Hippocampal formation (tissue), 2 donors: ENCODE measurements around the gene ELK4.

Source experiments
- DNase-seq, 2 donors: peaks; one replicate each; lab custom pipeline; 2025; lab: John Stamatoyannopoulos, UW

The ELK4 gene

DNA sequence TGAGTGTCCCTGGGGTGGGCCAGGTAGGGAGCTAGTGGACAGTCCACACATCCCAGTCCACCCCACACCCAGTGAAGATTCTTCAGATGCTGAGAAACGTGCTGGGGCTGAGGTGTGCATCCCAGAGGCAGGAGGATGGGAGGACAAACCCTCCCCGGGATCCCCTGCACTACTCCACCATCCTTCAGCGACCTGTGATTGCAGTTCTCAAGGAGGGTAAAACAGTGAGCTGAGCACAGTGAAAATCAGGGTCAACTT lies 51.0 kb downstream of the ELK4 start:
- DNase-seq: no peak

DNA sequence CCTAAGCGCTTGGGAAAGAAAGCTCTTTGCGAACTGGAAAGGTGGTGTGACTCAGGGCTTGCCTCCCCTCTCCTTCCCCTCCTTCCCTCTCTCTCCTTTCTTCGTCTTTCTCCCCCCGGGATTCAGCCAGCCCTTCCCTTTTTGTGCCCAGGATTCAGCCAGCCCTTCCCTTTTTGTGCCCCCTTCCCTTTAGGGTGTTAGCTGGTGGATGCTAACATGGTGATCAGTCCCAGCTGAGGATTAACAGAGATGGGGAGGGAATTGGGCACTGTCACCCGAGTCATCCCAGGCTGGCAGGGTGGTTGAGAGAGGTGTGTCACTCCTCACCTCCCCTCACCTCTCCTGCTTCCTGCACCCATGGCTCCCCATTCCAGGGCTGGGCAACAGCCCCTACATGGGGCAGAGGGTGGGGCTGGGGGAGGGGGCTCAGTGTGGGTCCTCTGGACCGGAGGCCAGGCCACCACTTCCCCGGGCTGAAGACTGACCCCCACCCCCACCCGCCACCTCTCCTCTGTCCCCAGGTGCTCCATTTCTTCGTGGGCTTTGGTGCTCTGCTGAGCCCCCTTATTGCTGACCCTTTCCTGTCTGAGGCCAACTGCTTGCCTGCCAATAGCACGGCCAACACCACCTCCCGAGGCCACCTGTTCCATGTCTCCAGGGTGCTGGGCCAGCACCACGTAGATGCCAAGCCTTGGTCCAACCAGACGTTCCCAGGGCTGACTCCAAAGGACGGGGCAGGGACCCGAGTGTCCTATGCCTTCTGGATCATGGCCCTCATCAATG lies 51.5 kb downstream of the ELK4 start:
- no peak for DNase-seq

DNA sequence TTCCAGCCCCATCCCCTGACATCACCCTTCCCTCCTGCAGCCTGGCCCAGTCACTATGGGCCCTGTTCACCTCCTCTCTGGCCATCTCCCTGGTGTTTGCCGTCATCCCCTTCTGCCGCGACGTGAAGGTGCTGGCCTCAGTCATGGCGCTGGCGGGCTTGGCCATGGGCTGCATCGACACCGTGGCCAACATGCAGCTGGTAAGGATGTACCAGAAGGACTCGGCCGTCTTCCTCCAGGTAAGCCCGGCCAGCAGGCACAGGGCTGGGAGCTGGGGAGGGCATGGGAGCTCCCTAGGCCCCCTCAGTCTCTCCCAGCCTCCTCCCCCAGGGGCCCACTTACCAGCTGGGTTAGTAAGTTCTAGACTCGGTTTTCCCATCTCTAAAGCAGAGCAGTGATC lies 52.1 kb downstream of the ELK4 start:
- no peak for DNase-seq

DNA sequence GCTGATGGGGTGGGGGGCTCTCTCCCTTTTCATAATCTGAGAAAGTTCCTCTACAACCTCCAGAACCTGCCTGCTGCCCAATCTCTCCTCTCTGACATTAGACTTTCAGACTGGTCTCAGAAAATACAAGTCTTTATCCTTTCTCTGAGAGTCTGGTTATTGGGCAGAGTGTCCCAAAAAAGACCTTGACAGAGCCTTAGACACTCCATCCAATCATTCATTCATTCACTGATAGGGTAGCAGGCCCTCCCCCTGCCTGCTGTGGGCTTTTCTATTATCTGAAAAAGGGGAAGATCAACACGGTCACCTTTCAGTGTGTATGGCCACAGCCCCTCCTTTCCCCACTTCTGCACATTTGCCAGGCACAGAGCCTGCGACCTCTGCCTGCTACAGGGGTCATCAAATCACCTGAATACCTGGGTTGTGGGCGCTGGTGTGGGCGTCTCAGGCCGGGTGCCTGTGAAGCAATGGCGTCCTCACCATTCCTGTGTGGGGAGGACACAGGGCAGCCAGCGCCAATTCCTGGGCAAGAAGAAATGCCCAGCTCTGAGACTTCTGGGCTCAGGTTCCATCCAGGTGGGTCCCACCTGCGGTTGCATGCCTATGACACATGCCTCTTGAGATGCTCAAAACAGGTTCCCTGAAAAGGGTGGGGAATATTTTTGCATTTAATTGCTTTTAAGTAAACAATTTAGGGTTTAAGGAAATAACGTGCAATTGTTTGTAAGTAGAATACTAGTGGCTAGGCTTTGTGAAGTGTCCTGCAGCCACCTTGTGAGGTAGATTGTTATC lies 52.8 kb downstream of the ELK4 start:
- DNase-seq: no peak

DNA sequence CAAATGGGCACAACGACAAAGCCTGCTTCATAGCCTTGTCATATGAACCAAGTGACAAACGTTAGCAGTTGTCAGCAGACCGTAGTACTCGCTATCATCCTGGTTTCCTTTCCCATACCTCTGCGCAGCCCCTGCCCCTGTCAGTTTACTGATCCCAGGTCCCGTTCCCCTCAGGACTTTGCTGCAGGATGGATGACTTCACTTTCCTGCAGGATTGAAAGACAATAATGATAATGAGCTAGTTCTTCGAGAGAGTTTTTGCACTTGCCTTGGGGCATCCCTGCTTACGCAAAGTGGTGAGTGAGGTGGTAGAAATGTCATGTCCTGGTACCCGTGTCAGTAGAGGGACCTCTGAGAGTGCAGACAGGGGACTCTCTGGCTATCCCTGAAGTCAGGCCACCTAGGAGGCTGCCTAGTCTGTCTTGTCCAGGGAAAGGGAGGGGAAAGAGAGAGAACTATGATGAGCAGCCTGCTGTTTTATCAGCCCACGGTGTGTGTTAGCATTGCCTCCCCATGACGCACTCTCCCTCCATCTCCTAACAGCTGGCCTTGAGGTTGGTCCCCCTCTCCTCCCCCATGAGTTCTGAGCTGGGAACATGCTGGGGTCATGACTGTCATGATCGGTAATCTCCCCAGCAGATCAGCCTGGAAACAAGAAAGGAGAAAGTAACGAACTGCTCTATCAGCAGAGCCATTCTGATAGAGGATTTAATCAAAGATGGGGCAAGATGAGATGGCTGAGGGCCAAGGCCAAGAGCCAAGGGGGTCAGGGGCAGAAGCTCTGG lies 53.7 kb downstream of the ELK4 start:
- no peak for DNase-seq

DNA sequence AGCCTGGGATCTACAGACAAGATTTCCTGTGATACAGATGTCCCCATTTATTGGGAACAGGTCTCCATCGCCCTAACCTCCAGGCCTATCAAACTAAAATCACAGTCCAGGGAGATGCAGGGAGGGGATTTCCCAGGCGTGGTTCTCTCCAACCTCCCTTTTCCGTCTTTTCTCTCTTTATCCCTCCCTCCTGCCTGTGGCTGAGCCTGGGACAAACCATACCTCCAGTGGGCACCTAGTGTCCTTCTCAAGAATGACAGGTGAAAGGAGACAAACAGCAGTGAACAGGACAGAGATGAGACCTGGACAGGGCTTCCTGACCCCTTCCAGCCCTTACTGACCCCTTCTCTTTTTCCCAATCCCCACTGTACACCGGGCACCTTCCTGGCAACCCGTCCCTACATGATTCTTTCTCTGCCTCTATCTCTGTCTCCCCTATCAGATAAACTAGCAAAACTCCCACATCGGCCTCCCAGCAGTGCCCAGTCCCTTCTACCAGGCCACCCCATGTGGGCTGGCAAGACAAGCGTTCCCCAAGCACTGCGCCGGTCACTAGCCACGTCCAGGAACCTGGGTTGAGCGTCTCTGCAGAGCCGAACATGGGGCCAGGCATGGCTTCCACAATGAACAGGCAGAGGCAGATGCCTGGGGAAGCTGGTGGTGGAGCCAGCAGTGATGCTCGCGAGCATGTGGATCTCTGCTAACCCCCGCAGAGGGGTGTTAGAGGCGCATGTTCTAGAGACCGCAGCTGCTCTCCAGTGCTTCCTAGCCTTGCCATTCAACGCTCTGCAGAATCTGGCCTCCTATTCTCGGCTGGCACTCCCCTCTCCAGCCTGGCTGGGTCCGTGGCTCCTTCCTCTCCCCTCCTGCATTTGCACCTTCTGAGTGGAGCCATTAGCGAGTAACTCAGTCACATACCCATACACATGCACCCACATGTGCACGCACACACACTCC lies 54.7 kb downstream of the ELK4 start:
- no peak for DNase-seq

DNA sequence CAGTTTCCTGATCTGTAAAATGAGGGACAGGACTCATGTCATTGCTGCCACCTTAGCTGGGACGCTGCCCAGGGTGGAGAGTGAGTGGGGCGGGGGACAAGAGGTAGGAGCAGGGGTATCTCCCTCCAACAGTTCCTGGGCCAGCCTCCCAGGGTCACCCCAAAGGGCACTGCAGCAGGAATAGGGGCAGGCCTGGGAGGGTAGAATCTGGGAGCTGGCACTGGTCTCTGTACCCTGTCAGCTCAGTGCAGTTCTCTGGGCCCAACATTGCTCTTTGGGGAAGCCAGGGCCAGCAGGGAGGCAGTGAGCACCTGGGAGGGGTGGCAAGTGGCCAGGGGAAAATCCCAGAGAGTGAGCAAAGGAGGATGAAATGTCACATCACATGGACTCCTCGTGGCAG lies 55.8 kb downstream of the ELK4 start:
- DNase-seq: no peak

DNA sequence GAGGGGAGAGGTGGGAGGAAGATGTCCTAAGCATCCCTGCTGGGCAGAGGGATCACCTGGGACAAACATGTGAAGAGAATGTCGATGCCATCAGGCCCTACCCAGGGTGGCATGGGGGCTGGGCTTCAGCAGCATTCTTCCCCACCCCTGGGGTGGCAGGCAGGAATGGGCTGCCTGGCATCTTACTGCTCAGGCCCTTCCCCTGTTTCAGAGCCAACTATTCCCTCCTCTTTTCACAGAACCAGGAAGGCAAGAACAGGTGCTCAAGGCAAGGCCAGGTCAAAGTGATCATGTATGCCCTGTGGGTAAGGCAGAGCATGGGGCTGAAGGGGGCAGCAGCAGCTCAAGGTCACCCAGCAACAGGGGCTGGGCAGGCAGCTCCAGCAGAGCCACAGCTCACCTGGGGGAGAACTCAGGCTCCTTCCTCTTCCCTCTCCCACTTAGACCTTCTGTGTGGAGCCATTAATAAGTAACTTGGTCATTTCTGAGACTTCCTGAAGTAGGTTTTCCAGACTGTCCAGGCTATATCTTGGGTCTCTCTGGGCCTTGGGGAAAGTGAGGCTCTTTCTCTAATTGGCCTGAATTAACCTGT lies 56.4 kb downstream of the ELK4 start:
- DNase-seq: no peak

DNA sequence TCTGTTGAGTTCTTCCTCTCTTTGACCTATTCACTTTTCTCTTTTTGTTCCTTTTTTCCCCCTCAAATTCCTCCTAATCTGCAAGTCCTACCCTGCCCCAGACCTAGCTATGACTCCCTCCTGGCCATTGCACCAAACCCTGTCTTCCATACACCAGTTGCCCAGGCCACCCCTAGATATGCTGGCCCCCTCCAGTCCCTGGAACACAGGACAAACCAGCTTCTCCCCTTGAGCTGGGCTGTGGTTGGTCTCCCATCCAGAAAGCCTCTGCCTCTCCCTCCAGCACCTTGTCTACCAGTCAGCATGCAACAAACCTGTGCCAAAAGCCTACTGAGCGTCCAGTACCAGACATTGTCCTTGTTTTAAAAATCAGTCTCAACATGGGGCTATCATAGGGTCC lies 59.4 kb downstream of the ELK4 start:
- no peak for DNase-seq

DNA sequence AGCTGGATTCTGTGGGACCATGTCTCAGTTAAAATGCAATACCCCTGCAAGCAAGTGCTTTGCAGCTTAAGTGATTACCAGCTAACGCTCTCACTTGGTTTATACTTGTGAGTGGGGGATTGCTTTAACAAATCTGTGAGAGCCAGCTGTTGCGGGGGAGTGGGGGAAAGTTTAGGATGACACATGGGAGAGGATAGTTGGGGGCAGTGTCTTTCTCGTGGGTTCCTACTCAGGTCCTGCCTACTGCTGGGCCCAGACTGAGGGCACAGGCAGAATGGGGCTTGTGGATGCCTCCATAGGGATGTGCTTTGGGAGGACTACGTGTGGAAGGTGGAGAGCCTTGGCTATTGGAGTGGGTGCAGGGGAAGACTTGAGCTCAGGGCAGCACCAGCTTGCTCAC lies 60.1 kb downstream of the ELK4 start:
- no peak for DNase-seq

DNA sequence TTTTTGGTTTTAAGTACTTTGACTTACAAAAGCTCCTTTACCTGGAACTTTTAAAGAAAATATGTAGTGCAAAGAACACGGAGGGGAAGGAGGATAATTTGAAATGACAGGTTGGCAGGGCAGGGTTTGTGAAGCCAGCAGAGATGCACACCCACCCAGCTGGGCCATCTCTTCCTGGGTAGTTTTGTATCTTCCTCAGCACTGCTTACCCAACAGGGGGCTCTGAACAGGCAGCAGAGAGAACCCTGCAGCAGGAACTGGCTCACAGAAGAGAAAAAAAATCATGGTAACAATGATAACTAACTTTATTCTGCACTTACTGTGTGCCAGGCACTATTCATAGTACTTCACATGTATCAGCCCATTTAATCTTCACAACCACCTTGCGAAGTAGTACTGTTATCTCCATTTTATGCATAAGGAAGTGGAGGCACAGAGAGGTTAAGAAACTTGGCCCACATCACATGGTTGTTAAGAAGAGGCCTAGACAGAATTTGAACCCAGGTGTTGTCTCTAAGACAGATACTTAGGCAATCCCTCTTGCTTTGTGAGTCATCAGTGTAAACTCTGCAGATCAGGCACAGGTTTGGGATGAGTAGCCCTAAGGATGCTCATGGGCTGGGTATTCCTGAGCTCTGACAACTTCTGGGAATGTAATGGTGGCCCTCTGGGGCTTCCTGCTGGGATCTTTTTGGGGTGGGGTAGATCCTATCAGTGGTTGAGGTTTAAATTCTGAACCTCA lies 60.8 kb downstream of the ELK4 start:
- DNase-seq: no peak

DNA sequence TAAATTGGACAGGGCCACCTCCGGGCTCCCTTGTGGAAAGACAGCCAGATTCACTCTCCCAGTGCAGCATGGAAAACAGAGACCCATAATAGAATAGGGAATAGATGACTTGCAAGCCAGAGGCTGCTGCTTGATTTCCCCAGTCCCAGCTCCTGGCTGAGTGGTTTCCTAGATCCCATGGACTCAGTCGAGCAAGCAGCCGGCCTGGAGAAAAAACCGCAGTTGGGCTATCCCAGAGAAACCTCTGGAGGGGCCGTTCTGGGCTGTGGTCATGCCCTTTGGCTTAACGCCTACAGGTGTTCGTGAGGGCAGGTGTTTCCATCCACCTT lies 61.7 kb downstream of the ELK4 start:
- DNase-seq: no peak

DNA sequence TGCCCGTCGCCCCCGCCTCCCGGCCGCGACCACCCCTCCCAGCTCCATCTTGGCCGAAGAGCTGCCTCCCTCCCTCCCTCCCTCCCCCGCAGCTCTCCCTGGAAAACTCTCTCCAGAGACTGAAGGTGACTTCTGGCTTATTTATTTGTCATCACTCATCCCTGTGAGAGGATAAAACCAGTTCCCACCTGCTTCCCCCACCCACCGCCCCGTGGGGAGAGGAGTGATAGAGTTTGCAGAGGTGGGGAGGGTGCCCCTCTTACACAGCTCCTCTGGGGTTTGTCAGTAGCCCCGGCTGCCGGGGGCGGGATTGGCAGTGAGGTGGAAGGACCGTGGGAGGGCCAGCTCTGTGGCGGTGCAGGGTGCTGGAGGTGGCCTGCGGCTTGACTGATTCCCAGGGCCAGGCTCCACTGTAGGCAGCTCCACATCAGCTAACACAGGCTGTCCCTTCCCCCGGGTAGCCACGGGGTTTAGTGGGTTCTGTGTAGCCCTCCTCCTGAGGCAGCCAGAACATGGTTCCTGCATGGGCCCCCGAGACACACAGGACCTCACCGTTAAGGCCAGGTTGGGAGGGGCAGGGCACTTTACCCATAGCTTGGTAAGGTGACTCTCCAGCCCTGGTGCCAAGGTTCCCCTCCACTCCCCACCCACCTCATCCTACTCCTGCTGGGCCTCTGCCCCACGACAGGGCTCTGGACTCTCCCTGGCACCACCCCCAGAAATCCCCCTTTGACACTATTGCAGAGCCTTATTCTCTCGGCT lies 62.2 kb downstream of the ELK4 start:
- DNase-seq: no peak

DNA sequence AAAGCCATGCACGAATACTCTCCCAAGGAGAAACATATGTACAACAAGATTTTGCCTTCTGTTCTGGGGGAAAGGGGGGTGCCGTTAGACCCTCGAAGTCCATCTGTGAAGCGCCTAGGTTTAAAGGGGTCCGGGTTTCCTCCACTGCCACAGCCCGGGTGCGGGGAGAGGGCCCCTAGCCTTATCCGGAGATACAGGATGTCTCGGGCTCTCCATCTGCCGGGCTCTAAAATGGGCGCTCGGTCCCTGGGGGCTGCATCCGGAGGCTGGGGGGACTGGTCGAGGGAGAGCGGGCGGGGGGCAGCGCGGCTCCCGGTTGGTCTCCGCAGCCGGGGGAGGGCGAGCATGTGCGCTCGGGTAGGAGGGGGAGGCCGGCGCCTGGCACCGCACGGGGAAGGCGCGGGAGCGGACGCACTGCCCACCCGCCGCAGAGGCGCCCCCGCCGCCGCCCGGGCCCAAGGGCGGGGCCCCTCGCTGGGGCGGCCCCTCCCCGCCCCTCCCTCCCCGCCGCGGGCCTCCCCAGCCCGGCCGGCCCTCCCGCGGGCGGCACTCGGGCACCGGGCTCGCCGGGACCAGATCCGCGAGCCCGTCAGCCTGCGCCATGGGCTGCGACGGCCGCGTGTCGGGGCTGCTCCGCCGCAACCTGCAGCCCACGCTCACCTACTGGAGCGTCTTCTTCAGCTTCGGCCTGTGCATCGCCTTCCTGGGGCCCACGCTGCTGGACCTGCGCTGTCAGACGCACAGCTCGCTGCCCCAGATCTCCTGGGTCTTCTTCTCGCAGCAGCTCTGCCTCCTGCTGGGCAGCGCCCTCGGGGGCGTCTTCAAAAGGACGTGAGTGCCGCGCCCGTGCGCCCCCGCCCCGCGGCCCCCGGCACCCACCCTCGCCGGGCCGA lies 63.1 kb downstream of the ELK4 start:
- no peak for DNase-seq

DNA sequence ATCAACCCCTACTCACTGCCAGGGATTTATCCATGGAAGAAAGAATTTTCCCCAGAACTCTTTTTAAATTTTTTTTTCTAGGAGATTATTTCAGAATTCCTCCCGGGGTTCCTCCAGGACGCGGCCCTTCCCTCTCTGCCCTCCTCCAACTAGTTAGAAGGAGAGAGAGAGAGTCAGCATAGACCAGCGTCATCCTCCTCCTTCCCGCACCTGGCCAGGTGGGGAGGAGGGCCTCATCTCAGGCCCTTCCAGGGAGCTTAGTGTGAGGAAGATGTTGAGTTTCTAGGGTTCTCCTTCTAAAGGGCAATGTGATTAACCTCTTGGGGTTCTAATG lies 63.7 kb downstream of the ELK4 start:
- no peak for DNase-seq

DNA sequence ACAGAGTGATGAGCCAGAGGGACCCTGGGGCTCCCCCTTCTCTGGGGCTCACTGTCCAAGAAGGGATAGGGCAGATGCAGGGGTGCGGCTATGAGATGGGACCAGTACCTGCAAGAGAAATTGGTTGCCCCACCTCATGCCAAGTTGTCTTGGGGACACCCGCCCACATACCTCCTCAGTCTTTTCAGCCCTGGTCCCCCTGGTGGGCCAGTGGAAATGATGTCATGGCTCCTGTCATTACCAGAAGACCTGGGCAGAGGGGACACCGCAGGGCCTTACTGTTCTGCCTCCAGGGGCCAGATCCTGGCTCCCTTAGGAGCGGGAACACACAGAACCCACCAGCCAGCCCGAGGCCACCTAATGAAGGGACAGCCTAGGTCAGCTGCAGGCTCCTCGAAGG lies 64.1 kb downstream of the ELK4 start:
- no peak for DNase-seq

DNA sequence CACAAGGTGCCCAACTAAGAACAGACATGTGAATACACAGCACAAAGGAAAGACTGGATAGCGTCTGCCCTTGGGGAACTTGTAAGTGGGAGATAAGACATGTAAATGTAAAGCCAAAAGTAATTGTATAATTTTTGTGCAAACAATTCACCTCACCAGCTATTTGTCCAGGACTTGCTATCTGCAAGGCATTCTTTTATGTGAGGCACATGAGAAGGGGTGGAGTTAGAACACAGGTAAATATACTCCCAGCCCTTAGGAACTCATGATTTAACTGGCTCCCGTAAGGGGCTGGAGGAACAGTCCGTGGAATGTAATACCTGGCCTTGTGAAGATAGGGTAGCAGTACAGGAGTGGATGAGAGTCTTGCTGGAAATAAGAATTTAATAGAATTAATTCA lies 66.0 kb downstream of the ELK4 start:
- no peak for DNase-seq

DNA sequence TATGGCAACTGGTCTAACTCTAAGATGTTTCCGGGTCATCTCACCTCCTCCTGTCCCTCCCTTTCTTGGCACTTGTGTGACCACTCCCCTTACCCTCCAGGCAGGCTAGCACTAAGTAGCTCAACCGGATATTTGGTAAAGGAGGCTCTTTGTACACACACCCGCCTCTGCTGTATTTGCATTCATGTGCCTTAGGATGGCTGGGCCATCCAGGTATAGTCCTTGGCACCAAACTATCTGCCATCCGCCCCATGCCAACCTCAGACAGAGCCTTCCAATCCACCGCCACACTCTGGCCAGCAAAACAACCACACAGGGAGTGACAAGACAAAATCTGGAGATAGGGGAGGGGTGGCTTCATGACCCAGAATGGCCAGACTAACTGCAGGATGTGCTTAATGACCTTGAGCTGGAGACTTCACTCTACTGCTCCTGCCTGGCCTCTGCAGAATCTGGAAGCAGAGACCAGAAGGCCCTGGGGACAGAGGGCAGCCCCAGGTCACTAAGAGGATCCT lies 67.8 kb downstream of the ELK4 start:
- no peak for DNase-seq
